Measurements from ENCODE around the gene SYT15B.
A peak's percentile ranks its signal among the peaks of the same experiment; 100 is the strongest.
"Not testable (repeated sequence)": the region's sequence is repeated elsewhere in the genome, so short reads cannot be mapped to it uniquely, and the experiment has no call there.

The SYT15B gene

DNA sequence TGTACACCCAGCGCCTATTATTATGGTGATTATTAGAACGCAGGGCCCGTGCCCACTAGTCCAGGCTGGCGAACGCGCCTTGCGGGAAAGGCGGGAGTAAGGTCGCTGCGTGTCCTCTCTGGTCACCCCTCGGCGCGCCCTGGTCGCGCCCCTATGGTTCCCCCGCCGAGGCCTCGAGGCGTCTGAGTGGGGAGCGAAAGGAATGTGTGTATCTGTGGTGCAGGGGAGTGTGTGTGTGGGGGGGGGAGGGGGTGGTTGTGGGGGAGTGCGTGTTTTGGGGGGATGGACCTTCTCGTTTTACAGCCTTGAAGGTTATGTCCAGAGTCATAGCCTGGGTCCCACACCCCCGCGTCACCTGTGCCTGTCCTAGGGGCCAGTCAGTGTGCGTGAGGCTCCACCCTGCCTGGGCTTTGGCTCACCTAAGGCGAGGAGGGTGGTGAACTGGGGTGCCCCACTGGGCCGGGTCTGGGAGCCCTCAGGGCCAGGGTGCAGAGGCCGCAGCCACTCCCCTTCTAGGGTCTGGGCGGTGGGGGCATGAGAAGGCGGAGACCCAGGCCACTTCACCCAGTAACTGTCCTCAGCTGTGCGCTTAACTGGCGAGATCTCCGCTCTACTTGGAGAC lies at the start of gene SYT15B:
TSS of gene SYT15B (minus strand) at position 39 of the 622 bp plus-strand sequence. CDS start 952 bp downstream, outside the sequence.
- DNase-seq = not testable (repeated sequence)

- DNase-seq = not testable (repeated sequence)
Observed at GRCh38 chr10:47779590-47779989, 16.2 kb upstream of the SYT15B start.

- DNase-seq = peak; percentile 49
Observed at GRCh38 chr10:47775361-47776231, 12.2 kb upstream of the SYT15B start.

- DNase-seq = not testable (repeated sequence)
Observed at GRCh38 chr10:47770745-47771144, 7.4 kb upstream of the SYT15B start.

DNA sequence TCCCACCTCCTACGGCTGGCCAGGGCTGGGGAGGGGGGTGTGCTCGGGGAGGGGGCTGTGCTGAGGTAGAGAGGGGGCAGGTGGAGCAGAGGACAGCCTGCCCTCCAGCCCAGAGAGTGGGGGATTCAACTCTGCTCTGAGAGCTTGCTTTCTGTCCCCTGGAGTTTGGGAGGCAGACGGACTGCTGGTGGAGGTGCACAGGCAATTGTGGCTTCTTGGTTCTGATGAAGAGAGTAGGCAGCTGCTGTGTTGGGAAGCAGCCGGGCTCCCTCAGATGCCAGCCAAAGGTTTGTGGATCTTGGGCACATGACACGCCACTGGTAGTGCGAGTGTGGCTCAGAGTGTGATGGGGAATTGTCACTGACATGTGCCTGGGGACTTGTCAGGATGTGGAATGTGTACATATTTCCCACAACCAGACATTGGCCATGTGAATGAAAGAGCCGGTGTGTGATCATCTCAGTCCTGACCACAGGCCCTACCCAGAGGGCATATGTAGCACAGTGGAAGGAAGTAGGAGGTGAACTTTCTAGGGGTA lies 5.3 kb upstream of the SYT15B start:
- not testable (repeated sequence) for DNase-seq

DNA sequence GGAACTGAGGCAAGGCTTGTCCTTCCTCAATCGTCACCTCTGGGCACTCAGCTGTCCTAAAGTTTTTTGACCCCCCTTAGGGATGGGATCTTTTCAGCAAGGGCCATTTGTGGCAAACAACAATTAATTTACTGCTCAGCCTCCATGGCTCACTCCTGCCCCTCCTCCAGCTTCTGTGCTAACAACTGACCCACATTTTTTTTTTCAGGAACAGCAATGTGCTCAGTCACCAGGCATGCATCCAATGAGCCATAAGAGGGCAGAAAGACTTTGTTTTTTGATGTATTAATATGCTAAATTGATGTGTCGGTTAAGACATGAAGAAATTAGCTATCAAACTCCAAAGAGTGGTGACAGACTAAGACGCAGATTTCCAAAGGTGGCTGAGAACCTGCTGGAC lies 4.7 kb upstream of the SYT15B start:
- DNase-seq = not testable (repeated sequence)

GRCh38 chr10:47767236-47767635 lies 3.8 kb upstream of the SYT15B start:
- not testable (repeated sequence) for DNase-seq

DNA sequence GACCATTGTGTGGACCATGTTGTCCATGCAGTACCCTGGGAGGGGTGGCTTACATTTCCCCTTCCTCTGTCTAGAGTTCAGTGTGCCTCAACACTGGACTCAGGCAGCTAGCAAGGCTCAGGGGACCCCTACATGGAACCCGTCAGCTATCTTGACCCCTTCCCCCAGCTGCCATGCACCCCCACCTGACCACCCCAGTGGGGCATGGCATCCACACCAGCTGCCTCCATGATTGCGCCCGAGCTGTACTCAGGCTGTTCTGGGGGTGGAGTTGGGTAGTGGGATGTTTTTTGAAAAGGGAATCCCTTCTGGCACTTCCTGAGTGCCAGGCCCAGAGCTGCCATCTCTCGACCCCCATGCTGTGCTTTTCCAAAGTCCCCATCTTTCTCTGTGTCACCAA lies 1.8 kb upstream of the SYT15B start:
- not testable (repeated sequence) for DNase-seq

GRCh38 chr10:47762674-47763553 lies 478 bp downstream of the SYT15B start:
- not testable (repeated sequence) for DNase-seq

DNA sequence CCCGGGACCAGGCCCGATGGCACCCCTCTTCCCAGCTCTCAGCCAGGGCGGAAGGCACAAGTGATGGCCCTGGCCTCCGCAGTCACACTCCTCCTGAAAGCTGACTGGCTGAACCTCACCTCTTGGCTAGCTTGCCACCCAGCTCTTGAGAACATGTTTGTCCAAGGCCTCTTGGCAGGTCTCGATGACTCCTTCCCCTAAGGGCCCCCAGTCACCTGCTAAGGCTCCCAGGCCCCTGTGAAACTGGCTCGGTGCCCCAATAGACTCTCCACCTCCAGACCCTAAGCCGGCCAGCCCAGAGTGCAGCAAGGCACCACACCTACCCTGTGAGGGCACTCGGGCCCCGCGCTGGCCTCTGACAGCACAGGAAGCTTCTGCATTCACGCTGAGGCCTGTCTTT lies 4.5 kb downstream of the SYT15B start:
- DNase-seq = not testable (repeated sequence)

DNA sequence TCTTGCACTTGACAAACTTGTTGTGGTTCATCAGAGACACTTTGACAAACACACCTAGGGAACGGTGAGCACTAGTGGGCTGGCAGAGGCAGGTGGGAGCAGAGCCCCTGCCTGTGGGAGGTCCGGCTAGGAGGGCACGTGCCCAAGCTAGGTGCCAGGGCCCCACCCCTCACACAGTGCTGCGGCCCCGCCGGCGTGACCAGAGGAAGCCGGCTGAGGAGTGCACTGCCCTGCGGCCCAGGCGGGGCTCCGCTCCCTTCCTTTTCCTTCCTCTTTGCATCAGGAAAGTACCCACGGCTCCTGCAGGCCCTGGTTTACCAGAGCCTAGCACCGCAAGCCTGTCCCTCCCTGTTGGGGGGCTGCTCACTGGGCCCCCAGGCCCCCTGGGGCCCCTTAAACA lies 7.2 kb downstream of the SYT15B start:
- not testable (repeated sequence) for DNase-seq

GRCh38 chr10:47753871-47754270 lies 9.5 kb downstream of the SYT15B start:
- not testable (repeated sequence) for DNase-seq

GRCh38 chr10:47753176-47753575 lies 10.2 kb downstream of the SYT15B start:
- not testable (repeated sequence) for DNase-seq

DNA sequence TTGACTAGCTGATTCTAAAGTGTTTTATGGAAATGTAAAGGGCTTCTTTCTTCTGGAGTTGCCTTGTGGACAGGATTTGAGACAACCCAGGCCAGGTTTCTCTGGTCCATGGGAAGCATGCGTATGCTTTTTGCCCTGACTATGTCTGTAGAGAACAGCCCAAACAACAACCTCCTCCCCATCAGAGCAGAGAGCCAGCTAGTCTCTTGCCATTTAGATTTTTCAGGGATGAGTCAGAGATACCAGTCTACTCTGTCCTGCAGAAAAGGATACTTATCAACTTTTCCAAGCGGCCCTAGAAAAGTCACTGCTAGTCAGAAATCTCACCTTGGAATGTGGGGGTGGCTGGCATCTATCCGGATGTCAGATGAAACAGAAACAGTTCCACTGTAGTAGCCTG lies 11.6 kb downstream of the SYT15B start:
- DNase-seq = not testable (repeated sequence)

DNA sequence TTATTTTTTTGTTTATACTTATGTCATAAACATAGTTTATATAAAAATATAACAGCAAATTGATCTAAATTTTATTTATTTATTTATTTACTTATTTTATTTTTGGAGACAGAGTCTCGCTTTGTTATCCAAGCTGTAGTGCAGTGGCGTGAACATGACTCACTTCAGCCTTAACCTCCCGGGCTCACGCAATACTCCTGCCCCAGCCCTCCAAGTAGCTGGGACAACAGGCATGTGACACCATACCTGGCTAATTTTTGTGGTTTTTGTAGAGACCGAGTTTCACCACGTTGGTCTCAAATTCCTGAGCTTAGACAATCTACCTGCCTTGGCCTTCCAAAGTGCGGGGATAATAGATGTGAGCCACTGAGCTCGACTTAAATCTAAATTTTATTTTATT lies 13.0 kb downstream of the SYT15B start:
- not testable (repeated sequence) for DNase-seq

DNA sequence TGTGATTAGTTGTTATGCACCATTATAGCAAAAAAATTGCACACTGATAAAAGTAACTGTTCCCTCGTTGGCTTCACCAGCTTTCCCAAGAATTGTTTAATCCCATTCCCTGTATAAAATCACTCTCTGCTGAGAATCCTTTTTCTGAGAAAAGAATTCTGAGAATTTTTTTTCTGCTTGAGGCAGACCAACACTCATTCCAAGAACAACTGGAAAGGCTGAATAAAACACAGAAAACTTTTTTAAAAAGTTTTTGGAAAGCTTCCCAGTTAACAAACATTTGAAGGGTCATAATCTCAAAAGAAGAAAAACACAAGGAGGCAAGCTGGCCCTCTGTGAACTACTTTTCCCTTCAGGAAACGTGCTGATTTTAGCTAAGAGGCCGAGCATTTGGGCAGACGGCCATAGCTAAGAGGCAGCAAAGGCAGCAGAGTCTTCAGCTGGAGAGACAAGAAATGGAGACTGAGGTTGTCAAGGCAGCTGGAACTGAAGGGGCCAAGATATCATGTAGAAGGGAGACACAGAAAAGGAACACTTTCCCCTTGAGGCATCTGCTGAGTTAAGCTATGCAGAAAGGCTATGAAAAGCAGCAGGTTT lies 16.5 kb downstream of the SYT15B start:
- DNase-seq = not testable (repeated sequence)

DNA sequence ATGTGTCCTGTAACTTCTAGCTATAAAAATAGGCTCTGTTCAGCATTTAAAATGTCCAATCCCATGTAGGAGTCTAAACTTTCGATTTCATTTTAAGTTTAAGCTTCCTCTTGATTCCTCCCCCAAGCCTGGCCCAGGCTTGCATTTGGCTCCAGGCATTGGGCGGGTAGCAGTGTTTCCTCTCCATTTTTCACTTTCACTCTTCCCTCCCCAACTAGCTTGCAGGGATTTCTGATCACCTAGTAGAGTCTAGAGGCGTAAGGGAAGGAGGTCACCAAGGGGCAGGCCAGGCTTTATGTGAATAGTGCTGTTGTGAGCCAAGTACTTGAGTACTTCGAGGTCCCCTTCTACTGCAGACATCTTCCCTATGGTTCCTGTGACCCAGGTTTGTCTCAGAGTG lies 18.5 kb downstream of the SYT15B start:
- not testable (repeated sequence) for DNase-seq

GRCh38 chr10:47743611-47744550 lies 19.5 kb downstream of the SYT15B start:
- not testable (repeated sequence) for DNase-seq

DNA sequence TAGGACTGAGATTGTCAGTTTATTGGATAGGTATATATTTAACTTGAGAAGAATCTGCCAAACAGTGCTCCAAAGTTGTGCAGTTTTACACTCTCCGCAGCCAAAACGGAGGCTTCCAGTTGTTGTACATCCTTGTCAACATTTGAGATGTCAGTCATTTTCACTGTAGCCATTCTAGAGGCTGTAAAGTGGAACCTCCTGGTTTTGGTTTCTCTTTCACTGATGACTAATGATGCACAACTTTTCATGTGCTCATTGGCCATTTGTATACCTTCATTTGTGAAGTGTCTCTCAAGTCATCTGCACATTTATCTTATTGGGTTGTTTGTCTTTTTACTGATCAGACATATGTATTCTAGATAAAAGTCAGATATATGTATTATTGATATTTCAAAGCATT lies 22.5 kb downstream of the SYT15B start:
- not testable (repeated sequence) for DNase-seq

- DNase-seq = not testable (repeated sequence)
Observed at GRCh38 chr10:47730911-47731310, 32.5 kb downstream of the SYT15B start.

DNA sequence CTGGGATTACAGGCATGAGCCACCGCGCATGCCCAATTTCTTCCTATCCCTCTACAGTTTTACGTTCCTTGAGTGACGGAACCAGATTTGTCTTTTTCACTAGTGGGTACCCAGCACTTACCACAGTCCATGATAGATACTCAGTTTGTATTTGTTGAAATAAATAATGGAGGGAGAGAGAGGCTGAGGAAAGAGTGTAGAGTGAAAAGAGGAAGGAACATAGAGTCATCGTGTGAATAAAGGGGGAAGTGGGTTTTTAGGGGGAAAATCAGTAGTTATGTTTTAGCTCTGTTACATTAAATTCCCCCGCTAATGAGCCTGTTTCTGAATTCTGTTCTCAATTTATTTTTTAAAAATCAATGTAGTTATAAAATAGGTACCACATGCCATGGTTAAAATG lies 37.7 kb downstream of the SYT15B start:
- not testable (repeated sequence) for DNase-seq

All from OCI-M1 (cell line).